ENCODE results near the gene TMEM203. TPM values are rescaled to one million over a fixed set of nuclear protein-coding genes. Genes with fewer than 3 reads are reported as not detected.

TMEM203 gene
- total and polyA plus RNA-seq, 10 of the 15 experiments (the other 5 are each of a cell fraction or from before 2014, with no cell fraction given) = 7.2 to 68.1 (median 33.8) TPM

DNA sequence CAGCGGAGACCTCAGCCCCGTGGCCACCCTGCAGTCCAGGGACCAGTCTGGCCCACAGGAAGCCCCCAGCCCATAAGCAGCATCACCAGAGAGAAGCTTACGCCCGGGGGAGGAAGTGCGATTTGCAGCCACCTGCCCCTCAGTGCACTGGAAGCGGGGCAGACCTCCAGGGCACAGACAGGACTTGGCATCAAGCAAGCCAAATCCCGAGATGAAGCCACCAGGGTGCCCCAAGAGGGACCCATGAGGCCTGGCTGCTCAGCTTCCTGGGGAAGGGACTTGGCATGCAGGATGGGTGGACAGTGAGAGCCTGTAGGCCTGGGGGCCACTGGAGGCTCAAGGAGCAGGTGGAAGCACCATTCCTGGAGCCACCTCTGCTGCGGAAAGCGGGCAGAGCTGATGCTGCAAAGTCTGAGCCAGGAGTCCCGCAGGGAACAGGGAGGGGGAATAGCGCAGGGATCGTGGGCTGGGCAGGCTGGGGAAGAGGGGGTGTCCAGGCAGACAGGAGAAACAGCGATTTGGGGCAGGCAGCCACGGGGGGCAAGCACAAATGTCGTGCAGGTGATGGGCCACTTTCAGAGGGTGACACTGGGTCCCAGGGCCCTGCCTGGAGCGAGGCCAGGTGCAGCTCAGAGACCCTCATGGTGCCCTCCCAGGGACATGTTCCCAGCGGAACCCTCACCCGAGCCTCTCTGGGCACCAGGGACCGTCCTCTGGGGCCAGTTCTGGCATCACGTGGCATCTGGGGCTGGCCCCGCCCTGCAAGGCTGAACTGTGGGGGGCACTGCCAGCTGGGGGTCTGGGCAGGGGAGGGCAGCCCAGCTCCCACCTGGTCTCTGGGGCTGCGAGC, 38.8 kb downstream of the TMEM203 start:
- Histone ChIP-seq H3K9me3 (replicated peaks; ENCODE audit: control insufficient read depth, insufficient read depth, low read length) (no peaks in the 10 kb centered on the region; the same call in 2 of the 3 replicates), H3K4me2 (ENCODE audit: control insufficient read depth, insufficient read depth) (no peak overlapping the region), H2AFZ (ENCODE audit: control insufficient read depth, low read depth, low read length) (no peak overlapping the region), H3K79me2 (ENCODE audit: control insufficient read depth, insufficient read depth, low read length) (no peaks in the 10 kb centered on the region), H3K27ac (ENCODE audit: control insufficient read depth, insufficient read depth) (no peak overlapping the region), H4K20me1 (ENCODE audit: control insufficient read depth, insufficient read depth) (no peaks in the 10 kb centered on the region), H3K9ac (ENCODE audit: control insufficient read depth, insufficient read depth, low read length) (no peak overlapping the region), H3K27me3 (replicated peaks in 1 of 2; ENCODE audit: control insufficient read depth in 2 of 2, insufficient read depth in 2 of 2, low read length in 1 of 2) (peaks cover 0 to 8% of the 10 kb centered on the region in 2 experiments; a peak in 3 of 4 replicates), H3K4me1 (ENCODE audit: control insufficient read depth, insufficient read depth, low read length) (peaks cover 8% of the 10 kb centered on the region; the same call in 1 of the 2 replicates), H3K4me3 (no peak overlapping the region), H3K36me3 (ENCODE audit: control insufficient read depth in 2 of 2, insufficient read depth in 2 of 2, low read length in 1 of 2) (no peaks in the 10 kb centered on the region)
- 31% methylated on average over 21 of the region's 22 CpGs for WGBS (ENCODE audit: insufficient coverage, insufficient replicate concordance, low lambda C conversion rate, missing lambda C conversion rate)
- ChIA-PET POLR2A (interaction anchor here (0.6 to 2.8 kb wide), 4 partner anchors 14 to 43 kb away, joined by 4 to 15 read pairs (median 6); no protein-coding TSS in a partner anchor), SMC1A (ENCODE audit: uncharacterized antibody, unreplicated experiment) (no interaction called here), CTCF (no interaction called here), RAD21 (ENCODE audit: unreplicated experiment) (interaction anchor here (0.6 to 4.3 kb wide), 4 partner anchors 8 to 22 kb away, joined by 3 to 25 read pairs (median 4); partner anchors contain the start of gene SSNA1)
- TF ChIP-seq KLF5 (IDR thresholded peaks at IDR 0.05; ENCODE audit: partially characterized antibody) (no peak), PAX5 (IDR thresholded peaks at IDR 0.05; ENCODE audit: borderline replicate concordance, low read depth, low read length) (no peak), NR2C1 (IDR thresholded peaks at IDR 0.05) (no peak), ZBED1 (IDR thresholded peaks at IDR 0.05; ENCODE audit: borderline replicate concordance) (no peak), RB1 (IDR thresholded peaks at IDR 0.05; ENCODE audit: borderline replicate concordance) (no peak), KDM1A (IDR thresholded peaks at IDR 0.05; ENCODE audit: borderline replicate concordance) (no peak), EED (IDR thresholded peaks at IDR 0.05; ENCODE audit: low read depth) (no peak), CEBPZ (IDR thresholded peaks at IDR 0.05; ENCODE audit: low read depth, low read length) (no peak), MEF2B (IDR thresholded peaks at IDR 0.05; ENCODE audit: partially characterized antibody, poor library complexity, severe bottlenecking) (no peak)
- TF ChIP-seq, protein P1, sequence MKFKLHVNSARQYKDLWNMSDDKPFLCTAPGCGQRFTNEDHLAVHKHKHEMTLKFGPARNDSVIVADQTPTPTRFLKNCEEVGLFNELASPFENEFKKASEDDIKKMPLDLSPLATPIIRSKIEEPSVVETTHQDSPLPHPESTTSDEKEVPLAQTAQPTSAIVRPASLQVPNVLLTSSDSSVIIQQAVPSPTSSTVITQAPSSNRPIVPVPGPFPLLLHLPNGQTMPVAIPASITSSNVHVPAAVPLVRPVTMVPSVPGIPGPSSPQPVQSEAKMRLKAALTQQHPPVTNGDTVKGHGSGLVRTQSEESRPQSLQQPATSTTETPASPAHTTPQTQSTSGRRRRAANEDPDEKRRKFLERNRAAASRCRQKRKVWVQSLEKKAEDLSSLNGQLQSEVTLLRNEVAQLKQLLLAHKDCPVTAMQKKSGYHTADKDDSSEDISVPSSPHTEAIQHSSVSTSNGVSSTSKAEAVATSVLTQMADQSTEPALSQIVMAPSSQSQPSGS (IDR thresholded peaks at IDR 0.05; ENCODE audit: low read length) = no peak
- DNase-seq (ENCODE audit: low read depth, low spot score) (no peak), ATAC-seq (no peak), FAIRE-seq (no peak)
- BruUV-seq (replicated peaks) = no TSS peak
- intact Hi-C loops (cut with micrococcal nuclease; ENCODE audit: unreplicated experiment) = no loop called here
- in situ Hi-C loops (cut with MboI) = no loop called here

All from GM12878 (cell line).